Karpas-422 (cell line): ENCODE measurements around the gene LYRM7. TPM values are rescaled to one million over a fixed set of nuclear protein-coding genes. Genes with fewer than 3 reads are reported as not detected.

Experiments used
- DNase-seq: peaks from one replicate; pipeline ENCODE4 v3.0.0-alpha.2; 2015
- H2AFZ ChIP-seq: fragments of 200-600 bp; sonication (generic); 2 replicates; pipeline ENCODE4 v1.6.1; 2014; ENCODE audit warnings: antibody characterized with exemption, low read length, mixed read lengths
- H3K27ac ChIP-seq: fragments of 200-600 bp; sonication (generic); 2 replicates; pipeline ENCODE4 v1.5.1; 2014; ENCODE audit warnings: mild to moderate bottlenecking, low read length, moderate library complexity
- H3K27me3 ChIP-seq: fragments of 200-600 bp; sonication (generic); 2 replicates; pipeline ENCODE4 v1.6.1; 2014; ENCODE audit warnings: low read length, mixed read lengths
- H3K36me3 ChIP-seq: fragments of 200-600 bp; sonication (generic); 2 replicates; pipeline ENCODE4 v1.6.1; 2014; ENCODE audit warnings: low read length, mixed read lengths; ENCODE audit not compliant: insufficient read depth
- H3K4me1 ChIP-seq: fragments of 200-600 bp; sonication (generic); 2 replicates; pipeline ENCODE4 v1.6.1; 2014; ENCODE audit warnings: mild to moderate bottlenecking, low read length, mixed read lengths
- H3K4me2 ChIP-seq: fragments of 200-600 bp; sonication (generic); 2 replicates; pipeline ENCODE4 v1.6.1; 2014; ENCODE audit warnings: low read length, low read depth, mild to moderate bottlenecking; ENCODE audit not compliant: poor library complexity, severe bottlenecking
- H3K4me3 ChIP-seq: fragments of 200-600 bp; sonication (generic); 2 replicates; pipeline ENCODE4 v1.5.1; 2014; ENCODE audit warnings: mild to moderate bottlenecking, antibody characterized with exemption, low read length, mixed read lengths
- H3K79me2 ChIP-seq: fragments of 200-600 bp; sonication (generic); 2 replicates; pipeline ENCODE4 v1.6.1; 2014; ENCODE audit warnings: mild to moderate bottlenecking, low read length, mixed read lengths
- H3K9ac ChIP-seq: fragments of 200-600 bp; sonication (generic); 2 replicates; pipeline ENCODE4 v1.6.0; 2014; ENCODE audit warnings: low read length
- H3K9me2 ChIP-seq: fragments of 200-600 bp; sonication (generic), shearing (Covaris generic); replicated peaks from 2 replicates; pipeline ENCODE4 v1.6.0; 2014; ENCODE audit warnings: mild to moderate bottlenecking, low read length, moderate library complexity; ENCODE audit not compliant: insufficient read depth
- H3K9me3 ChIP-seq: fragments of 300-700, 200-600 bp; sonication (generic); 2 replicates; pipeline ENCODE4 v1.6.1; 2014; ENCODE audit warnings: low read length, mixed read lengths
- H4K20me1 ChIP-seq: fragments of 200-600 bp; sonication (generic); 2 replicates; pipeline ENCODE4 v1.6.1; 2014; ENCODE audit warnings: mild to moderate bottlenecking, antibody characterized with exemption, low read length, low read depth; ENCODE audit not compliant: insufficient read depth
- total RNA-seq: library from RNA; depleted of rRNA; stranded (reverse); fragments of >200 nt; shearing (Covaris generic); gene quantifications from 2 replicates; pipeline ENCODE4 v1.2.3, GENCODE V29; 2014; ENCODE audit warnings: low replicate concordance

LYRM7 gene
- total RNA-seq, 1 experiment from 2014 or later: 28.4 TPM

GRCh38 chr5:131204964-131205363, 34.2 kb downstream of the LYRM7 start:
- Histone ChIP-seq H2AFZ (no peak overlapping the region), H3K4me2 (no peak overlapping the region), H3K9me2 (no peaks in the 10 kb centered on the region), H3K36me3 (peaks cover 11% of the 10 kb centered on the region; the same call in 1 of the 2 replicates), H3K27me3 (no peaks in the 10 kb centered on the region), H3K4me1 (peaks cover 36% of the 10 kb centered on the region), H3K9ac (no peak overlapping the region), H4K20me1 (no peaks in the 10 kb centered on the region), H3K27ac (no peak overlapping the region), H3K4me3 (no peak overlapping the region), H3K9me3 (no peaks in the 10 kb centered on the region), H3K79me2 (no peaks in the 10 kb centered on the region)
- DNase-seq: no peak

- H3K27me3 ChIP-seq: no peaks in the 10 kb centered on the region
- H3K4me1 ChIP-seq: peaks cover 47% of the 10 kb centered on the region
- H3K4me2 ChIP-seq: no peak overlapping the region
- H2AFZ ChIP-seq: no peak overlapping the region
- DNase-seq: no peak
- peaks cover 8% of the 10 kb centered on the region; the same call in 1 of the 2 replicates for H3K79me2 ChIP-seq
- no peaks in the 10 kb centered on the region for H3K9me3 ChIP-seq
- H3K9me2 ChIP-seq: no peaks in the 10 kb centered on the region
- no peaks in the 10 kb centered on the region for H4K20me1 ChIP-seq
- H3K36me3 ChIP-seq: peaks cover 5% of the 10 kb centered on the region; the same call in 1 of the 2 replicates
- H3K4me3 ChIP-seq: no peak overlapping the region
- H3K9ac ChIP-seq: no peak overlapping the region
- peak overlapping the region; percentile 98 for H3K27ac ChIP-seq
Measured at GRCh38 chr5:131206061-131206460, 35.3 kb downstream of the LYRM7 start.

- Histone ChIP-seq H3K27me3 (no peaks in the 10 kb centered on the region), H4K20me1 (no peaks in the 10 kb centered on the region), H3K4me3 (no peak overlapping the region), H3K79me2 (peaks cover 16% of the 10 kb centered on the region), H2AFZ (no peak overlapping the region), H3K36me3 (peaks cover 5% of the 10 kb centered on the region; the same call in 1 of the 2 replicates), H3K9me3 (no peaks in the 10 kb centered on the region), H3K4me1 (peaks cover 54% of the 10 kb centered on the region), H3K4me2 (no peak overlapping the region), H3K9me2 (no peaks in the 10 kb centered on the region), H3K27ac (peak overlapping the region; percentile 98), H3K9ac (no peak overlapping the region)
- DNase-seq: no peak
Measured at GRCh38 chr5:131206772-131207171, 36.0 kb downstream of the LYRM7 start.

- peak overlapping the region; percentile 73 for H3K4me3 ChIP-seq
- H3K27ac ChIP-seq: peak overlapping the region; percentile 98
- peaks cover 70% of the 10 kb centered on the region for H3K4me1 ChIP-seq
- H3K4me2 ChIP-seq: peak overlapping the region; percentile 96
- no peaks in the 10 kb centered on the region for H3K27me3 ChIP-seq
- no peaks in the 10 kb centered on the region for H3K36me3 ChIP-seq
- peak overlapping the region; percentile 68 for H3K9ac ChIP-seq
- no peaks in the 10 kb centered on the region for H4K20me1 ChIP-seq
- no peaks in the 10 kb centered on the region for H3K9me3 ChIP-seq
- no peak for DNase-seq
- peaks cover 36% of the 10 kb centered on the region for H3K79me2 ChIP-seq
- peak overlapping the region; percentile 15; the same call in 1 of the 2 replicates for H2AFZ ChIP-seq
- H3K9me2 ChIP-seq: no peaks in the 10 kb centered on the region
Measured at GRCh38 chr5:131209175-131209505, 38.4 kb downstream of the LYRM7 start.

GRCh38 chr5:131209506-131210150, 38.9 kb downstream of the LYRM7 start:
- Histone ChIP-seq H3K27ac (peak overlapping the region; percentile 98), H3K4me3 (peak overlapping the region; percentile 73), H3K9me2 (no peaks in the 10 kb centered on the region), H3K27me3 (no peaks in the 10 kb centered on the region), H2AFZ (peak overlapping the region; percentile 15; the same call in 1 of the 2 replicates), H3K79me2 (peaks cover 41% of the 10 kb centered on the region), H3K36me3 (no peaks in the 10 kb centered on the region), H3K4me1 (peaks cover 75% of the 10 kb centered on the region), H3K4me2 (peak overlapping the region; percentile 96), H3K9ac (peak overlapping the region; percentile 68), H3K9me3 (no peaks in the 10 kb centered on the region), H4K20me1 (no peaks in the 10 kb centered on the region)
- DNase-seq: peak; percentile 93

- peaks cover 80% of the 10 kb centered on the region for H3K4me1 ChIP-seq
Measured at GRCh38 chr5:131210151-131210510, 39.4 kb downstream of the LYRM7 start.

GRCh38 chr5:131211669-131212068, 40.9 kb downstream of the LYRM7 start:
- peak; percentile 53 for DNase-seq
- H3K27me3 ChIP-seq: no peaks in the 10 kb centered on the region
- H3K9me3 ChIP-seq: no peaks in the 10 kb centered on the region
- H3K9me2 ChIP-seq: no peaks in the 10 kb centered on the region
- H3K4me1 ChIP-seq: peaks cover 81% of the 10 kb centered on the region
- peak overlapping the region; percentile 68 for H3K9ac ChIP-seq
- no peak overlapping the region for H2AFZ ChIP-seq
- peaks cover 61% of the 10 kb centered on the region for H3K79me2 ChIP-seq
- peak overlapping the region; percentile 96 for H3K4me2 ChIP-seq
- peak overlapping the region; percentile 73 for H3K4me3 ChIP-seq
- peak overlapping the region; percentile 98 for H3K27ac ChIP-seq
- no peaks in the 10 kb centered on the region for H3K36me3 ChIP-seq
- no peaks in the 10 kb centered on the region for H4K20me1 ChIP-seq

More at GRCh38 chr5:131210151-131210510, 39.4 kb downstream of the LYRM7 start:
- Histone ChIP-seq H4K20me1 (no peaks in the 10 kb centered on the region), H3K9me2 (no peaks in the 10 kb centered on the region), H2AFZ (no peak overlapping the region), H3K27me3 (no peaks in the 10 kb centered on the region), H3K27ac (peak overlapping the region; percentile 98), H3K4me3 (peak overlapping the region; percentile 73), H3K79me2 (peaks cover 46% of the 10 kb centered on the region), H3K9me3 (no peaks in the 10 kb centered on the region), H3K36me3 (no peaks in the 10 kb centered on the region), H3K4me2 (peak overlapping the region; percentile 96), H3K9ac (peak overlapping the region; percentile 68)
- no peak for DNase-seq

- Histone ChIP-seq H3K27me3 (no peaks in the 10 kb centered on the region), H3K9ac (no peak overlapping the region), H3K79me2 (peaks cover 70% of the 10 kb centered on the region), H3K9me2 (no peaks in the 10 kb centered on the region), H3K4me2 (peak overlapping the region; percentile 96), H3K9me3 (no peaks in the 10 kb centered on the region), H2AFZ (no peak overlapping the region), H3K27ac (peak overlapping the region; percentile 98), H3K36me3 (no peaks in the 10 kb centered on the region), H3K4me3 (peak overlapping the region; percentile 34; the same call in 1 of the 2 replicates), H4K20me1 (no peaks in the 10 kb centered on the region), H3K4me1 (peaks cover 73% of the 10 kb centered on the region)
- DNase-seq: peak; percentile 55
Measured at GRCh38 chr5:131212471-131213021, 41.8 kb downstream of the LYRM7 start.
